DND-41 (cell line): ENCODE measurements around the gene CC2D1A.

Experiments
- ATAC-seq: fragments of 200-7000 bp; cut with Tn5 transposase; 3 replicates; pipeline ENCODE4 v1.9.1; 2021; ENCODE audit warnings: low read depth; ENCODE audit not compliant: insufficient read depth
- DNase-seq: peaks from one replicate; pipeline ENCODE4 v3.0.0-alpha.2; 2020
- H2AFZ ChIP-seq: 2 replicates; pipeline ENCODE4 v1.6.0; 2012; ENCODE audit warnings: low read depth, low read length
- H3K27ac ChIP-seq: 2 replicates; pipeline ENCODE4 v1.5.1; 2012; ENCODE audit warnings: low read length, inconsistent platforms
- H3K27me3 ChIP-seq: fragments of 200-600 bp; sonication (generic); 2 replicates; pipeline ENCODE4 v1.6.0; 2012; ENCODE audit warnings: low read length, mild to moderate bottlenecking, inconsistent platforms; ENCODE audit not compliant: insufficient read depth, poor library complexity
- H3K36me3 ChIP-seq: 2 replicates; pipeline ENCODE4 v1.5.1; 2012; ENCODE audit warnings: low read length, inconsistent platforms; ENCODE audit not compliant: insufficient read depth
- H3K4me1 ChIP-seq: 2 replicates; pipeline ENCODE4 v1.5.1; 2012; ENCODE audit warnings: mild to moderate bottlenecking, low read length; ENCODE audit not compliant: insufficient read depth
- H3K4me2 ChIP-seq: 2 replicates; pipeline ENCODE4 v1.6.0; 2012; ENCODE audit warnings: mild to moderate bottlenecking, moderate library complexity, low read length, inconsistent platforms; ENCODE audit not compliant: insufficient read depth
- H3K4me3 ChIP-seq, 2 experiments: fragments of 200-600 bp in 1 of 2; shearing (Covaris generic) in 1 of 2; 2 replicates each; pipeline ENCODE4 v1.5.1; 2012 to 2016; ENCODE audit warnings: inconsistent platforms in 2 of 2, low read length in 2 of 2, mild to moderate bottlenecking in 2 of 2, low read depth in 1 of 2, moderate library complexity in 1 of 2
- H3K79me2 ChIP-seq: 2 replicates; pipeline ENCODE4 v1.6.0; 2012; ENCODE audit warnings: low read length, inconsistent platforms; ENCODE audit not compliant: insufficient read depth
- H3K9ac ChIP-seq: 2 replicates; pipeline ENCODE4 v1.6.0; 2012; ENCODE audit warnings: low read depth, mild to moderate bottlenecking, inconsistent platforms, low read length, moderate library complexity
- H3K9me3 ChIP-seq: 2 replicates; pipeline ENCODE4 v1.5.1; 2012; ENCODE audit warnings: low read length, moderate library complexity, mild to moderate bottlenecking, inconsistent platforms; ENCODE audit not compliant: insufficient read depth, severe bottlenecking
- H4K20me1 ChIP-seq: 2 replicates; pipeline ENCODE4 v1.6.0; 2012; ENCODE audit warnings: low read length; ENCODE audit not compliant: insufficient read depth
- CTCF ChIP-seq: IDR thresholded peaks from 2 replicates; pipeline ENCODE4 v1.5.1; 2012; ENCODE audit warnings: borderline replicate concordance, low read length, moderate library complexity, mild to moderate bottlenecking; ENCODE audit not compliant: poor library complexity, severe bottlenecking; ENCODE audit errors: extremely low read depth
- EZH2 ChIP-seq: IDR thresholded peaks from 3 replicates; pipeline ENCODE4 v1.6.1; 2012; ENCODE audit warnings: borderline replicate concordance, low read depth, mild to moderate bottlenecking, moderate library complexity, low read length, inconsistent platforms; ENCODE audit not compliant: severe bottlenecking

CC2D1A gene

DNA sequence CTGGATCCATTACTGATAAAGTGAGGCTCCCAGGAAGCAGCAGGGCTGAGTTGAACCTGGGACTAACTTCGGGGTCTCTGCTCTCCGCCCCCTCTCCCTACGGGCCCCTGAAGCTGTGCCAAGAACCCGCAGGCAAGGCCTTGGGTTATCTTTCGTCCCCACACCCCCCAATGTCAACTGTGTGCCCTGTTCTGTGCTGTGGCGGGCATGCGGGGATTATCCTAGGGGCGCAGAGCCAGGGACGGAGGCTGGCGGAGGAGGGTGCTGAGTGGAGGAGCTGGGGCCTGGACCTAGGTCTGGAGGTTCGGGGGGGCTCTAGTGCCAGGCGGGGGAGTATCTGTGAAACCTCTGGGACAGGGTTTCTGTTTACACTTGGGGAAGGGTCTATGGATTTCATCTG is 73.7 kb downstream of the CC2D1A start:
- no peaks in the 10 kb centered on the region for H3K4me1 ChIP-seq
- no peak overlapping the region for H3K9ac ChIP-seq
- H3K36me3 ChIP-seq = peaks cover 48% of the 10 kb centered on the region
- H2AFZ ChIP-seq = no peak overlapping the region
- H3K9me3 ChIP-seq = no peaks in the 10 kb centered on the region
- TF ChIP-seq EZH2 = no peak
- no peak for ATAC-seq
- no peaks in the 10 kb centered on the region for H3K79me2 ChIP-seq
- H3K4me2 ChIP-seq = no peak overlapping the region
- H3K27me3 ChIP-seq = no peaks in the 10 kb centered on the region
- H4K20me1 ChIP-seq = no peaks in the 10 kb centered on the region
- no peak overlapping the region for H3K4me3 ChIP-seq
- H3K27ac ChIP-seq = no peak overlapping the region
- no peak for DNase-seq

DNA sequence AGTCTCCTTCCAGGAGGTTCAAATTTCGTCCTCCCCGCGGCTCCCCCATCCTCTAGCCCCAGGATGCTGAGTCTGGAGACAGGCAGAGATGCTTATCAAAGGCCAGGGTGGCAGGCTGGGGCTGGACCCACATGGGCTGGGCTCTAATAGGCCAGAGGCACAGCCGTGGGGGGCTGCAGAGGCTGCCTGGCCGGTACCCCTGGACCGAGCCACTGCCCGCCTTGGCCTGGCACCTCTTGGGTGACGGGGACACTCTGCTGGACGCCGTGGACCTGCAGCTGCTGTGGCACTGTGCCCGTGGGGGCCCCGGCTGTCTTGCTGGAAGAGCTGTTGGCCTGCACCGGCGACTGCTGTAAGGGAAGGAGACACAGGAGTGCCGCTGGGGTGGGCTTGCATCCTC is 74.3 kb downstream of the CC2D1A start:
- ATAC-seq = no peak
- Histone ChIP-seq H4K20me1 (no peaks in the 10 kb centered on the region), H3K4me3 (no peak overlapping the region), H2AFZ (no peak overlapping the region), H3K9ac (no peak overlapping the region), H3K4me1 (no peaks in the 10 kb centered on the region), H3K27me3 (no peaks in the 10 kb centered on the region), H3K4me2 (no peak overlapping the region), H3K79me2 (no peaks in the 10 kb centered on the region), H3K36me3 (peaks cover 48% of the 10 kb centered on the region), H3K27ac (no peak overlapping the region), H3K9me3 (no peaks in the 10 kb centered on the region)
- DNase-seq = no peak
- TF ChIP-seq CTCF (no peak), EZH2 (no peak)
